ENCODE measurements around the gene FGF1.

FGF1 gene

GRCh38 chr5:142663246-142663645 lies 22.6 kb downstream of the FGF1 start:
- DNase-seq (ENCODE audit: insufficient read length, low spot score) (no peak), FAIRE-seq (no peak)
- TF ChIP-seq PAX5 (IDR thresholded peaks at IDR 0.05; ENCODE audit: insufficient read depth, low read length, severe bottlenecking), result no peak
- no peak for TF ChIP-seq POU2F2 (IDR thresholded peaks at IDR 0.05; ENCODE audit: low read depth, low read length)
- TF ChIP-seq SPI1 (IDR thresholded peaks at IDR 0.05; ENCODE audit: low read depth, low read length), result no peak
- no peak for TF ChIP-seq TAF1 (IDR thresholded peaks at IDR 0.05; ENCODE audit: low read depth, low read length)
- no peak for TF ChIP-seq POLR2A (IDR thresholded peaks at IDR 0.05; ENCODE audit: low read depth, low read length)
- no peak for TF ChIP-seq POLR2AphosphoS5 (IDR thresholded peaks at IDR 0.05; ENCODE audit: low read depth, low read length)

- DNase-seq (ENCODE audit: insufficient read length, low spot score), result no peak
- no peak for FAIRE-seq
- TF ChIP-seq PAX5 (IDR thresholded peaks at IDR 0.05; ENCODE audit: insufficient read depth, low read length, severe bottlenecking) (no peak), POU2F2 (IDR thresholded peaks at IDR 0.05; ENCODE audit: low read depth, low read length) (no peak), POLR2A (IDR thresholded peaks at IDR 0.05; ENCODE audit: low read depth, low read length) (no peak), TAF1 (IDR thresholded peaks at IDR 0.05; ENCODE audit: low read depth, low read length) (no peak), POLR2AphosphoS5 (IDR thresholded peaks at IDR 0.05; ENCODE audit: low read depth, low read length) (no peak), SPI1 (IDR thresholded peaks at IDR 0.05; ENCODE audit: low read depth, low read length) (no peak)
These were observed 23.9 kb downstream of the FGF1 start for GRCh38 chr5:142661957-142662356.

GRCh38 chr5:142661143-142661542 lies 24.7 kb downstream of the FGF1 start:
- FAIRE-seq, result no peak
- no peak for DNase-seq (ENCODE audit: insufficient read length, low spot score)
- TF ChIP-seq POLR2A (IDR thresholded peaks at IDR 0.05; ENCODE audit: low read depth, low read length) (no peak), POU2F2 (IDR thresholded peaks at IDR 0.05; ENCODE audit: low read depth, low read length) (no peak), SPI1 (IDR thresholded peaks at IDR 0.05; ENCODE audit: low read depth, low read length) (no peak), POLR2AphosphoS5 (IDR thresholded peaks at IDR 0.05; ENCODE audit: low read depth, low read length) (no peak), PAX5 (IDR thresholded peaks at IDR 0.05; ENCODE audit: insufficient read depth, low read length, severe bottlenecking) (no peak), TAF1 (IDR thresholded peaks at IDR 0.05; ENCODE audit: low read depth, low read length) (no peak)

GRCh38 chr5:142660731-142661130 lies 25.2 kb downstream of the FGF1 start:
- TF ChIP-seq SPI1 (IDR thresholded peaks at IDR 0.05; ENCODE audit: low read depth, low read length) (no peak), TAF1 (IDR thresholded peaks at IDR 0.05; ENCODE audit: low read depth, low read length) (no peak), POLR2AphosphoS5 (IDR thresholded peaks at IDR 0.05; ENCODE audit: low read depth, low read length) (no peak), PAX5 (IDR thresholded peaks at IDR 0.05; ENCODE audit: insufficient read depth, low read length, severe bottlenecking) (no peak), POU2F2 (IDR thresholded peaks at IDR 0.05; ENCODE audit: low read depth, low read length) (no peak), POLR2A (IDR thresholded peaks at IDR 0.05; ENCODE audit: low read depth, low read length) (no peak)
- FAIRE-seq, result no peak
- DNase-seq (ENCODE audit: insufficient read length, low spot score), result no peak

- no peak for DNase-seq (ENCODE audit: insufficient read length, low spot score)
- TF ChIP-seq POLR2AphosphoS5 (IDR thresholded peaks at IDR 0.05; ENCODE audit: low read depth, low read length), result no peak
- no peak for TF ChIP-seq POU2F2 (IDR thresholded peaks at IDR 0.05; ENCODE audit: low read depth, low read length)
- TF ChIP-seq POLR2A (IDR thresholded peaks at IDR 0.05; ENCODE audit: low read depth, low read length), result no peak
- FAIRE-seq, result no peak
These were observed 25.7 kb downstream of the FGF1 start for GRCh38 chr5:142660196-142660595.

- FAIRE-seq (no peak), DNase-seq (ENCODE audit: insufficient read length, low spot score) (no peak)
- no peak for TF ChIP-seq POLR2A (IDR thresholded peaks at IDR 0.05; ENCODE audit: low read depth, low read length)
- no peak for TF ChIP-seq POLR2AphosphoS5 (IDR thresholded peaks at IDR 0.05; ENCODE audit: low read depth, low read length)
- no peak for TF ChIP-seq POU2F2 (IDR thresholded peaks at IDR 0.05; ENCODE audit: low read depth, low read length)
- no peak for TF ChIP-seq TAF1 (IDR thresholded peaks at IDR 0.05; ENCODE audit: low read depth, low read length)
- no peak for TF ChIP-seq SPI1 (IDR thresholded peaks at IDR 0.05; ENCODE audit: low read depth, low read length)
- no peak for TF ChIP-seq PAX5 (IDR thresholded peaks at IDR 0.05; ENCODE audit: insufficient read depth, low read length, severe bottlenecking)
These were observed 26.5 kb downstream of the FGF1 start for GRCh38 chr5:142659405-142659804.

GRCh38 chr5:142658278-142658677 lies 27.6 kb downstream of the FGF1 start:
- no peak for TF ChIP-seq POLR2A (IDR thresholded peaks at IDR 0.05; ENCODE audit: low read depth, low read length)
- TF ChIP-seq PAX5 (IDR thresholded peaks at IDR 0.05; ENCODE audit: insufficient read depth, low read length, severe bottlenecking), result no peak
- no peak for TF ChIP-seq POLR2AphosphoS5 (IDR thresholded peaks at IDR 0.05; ENCODE audit: low read depth, low read length)
- no peak for TF ChIP-seq SPI1 (IDR thresholded peaks at IDR 0.05; ENCODE audit: low read depth, low read length)
- TF ChIP-seq POU2F2 (IDR thresholded peaks at IDR 0.05; ENCODE audit: low read depth, low read length), result no peak
- no peak for TF ChIP-seq TAF1 (IDR thresholded peaks at IDR 0.05; ENCODE audit: low read depth, low read length)
- no peak for FAIRE-seq
- no peak for DNase-seq (ENCODE audit: insufficient read length, low spot score)

GRCh38 chr5:142657446-142657845 lies 28.4 kb downstream of the FGF1 start:
- FAIRE-seq (no peak), DNase-seq (ENCODE audit: insufficient read length, low spot score) (no peak)
- TF ChIP-seq POU2F2 (IDR thresholded peaks at IDR 0.05; ENCODE audit: low read depth, low read length) (no peak), POLR2A (IDR thresholded peaks at IDR 0.05; ENCODE audit: low read depth, low read length) (no peak), PAX5 (IDR thresholded peaks at IDR 0.05; ENCODE audit: insufficient read depth, low read length, severe bottlenecking) (no peak), POLR2AphosphoS5 (IDR thresholded peaks at IDR 0.05; ENCODE audit: low read depth, low read length) (no peak), TAF1 (IDR thresholded peaks at IDR 0.05; ENCODE audit: low read depth, low read length) (no peak), SPI1 (IDR thresholded peaks at IDR 0.05; ENCODE audit: low read depth, low read length) (no peak)

- TF ChIP-seq POLR2A (IDR thresholded peaks at IDR 0.05; ENCODE audit: low read depth, low read length), result no peak
- no peak for TF ChIP-seq POLR2AphosphoS5 (IDR thresholded peaks at IDR 0.05; ENCODE audit: low read depth, low read length)
- TF ChIP-seq PAX5 (IDR thresholded peaks at IDR 0.05; ENCODE audit: insufficient read depth, low read length, severe bottlenecking), result no peak
- TF ChIP-seq POU2F2 (IDR thresholded peaks at IDR 0.05; ENCODE audit: low read depth, low read length), result no peak
- TF ChIP-seq TAF1 (IDR thresholded peaks at IDR 0.05; ENCODE audit: low read depth, low read length), result no peak
- TF ChIP-seq SPI1 (IDR thresholded peaks at IDR 0.05; ENCODE audit: low read depth, low read length), result no peak
- DNase-seq (ENCODE audit: insufficient read length, low spot score) (peak; percentile 74), FAIRE-seq (peak; percentile 68)
These were observed 30.3 kb downstream of the FGF1 start for GRCh38 chr5:142655339-142656267.

All from GM12891 (cell line).